Liver (tissue), 4 donors: ENCODE measurements around the gene MEDAG. TPM values are rescaled to one million over a fixed set of nuclear protein-coding genes. Genes with fewer than 3 reads are reported as not detected.

ENCODE experiments used
- polyA plus RNA-seq, 2 donors: library from polyadenylated mRNA; stranded (reverse) in 1 of 2; unstranded in 1 of 2; fragments of 200-250 nt in 1 of 2; fragments of >200 nt in 1 of 2; fragmentation: Nextera tagmentation in 1 of 2; extraction: Ambion mirVana in 1 of 2; gene quantifications; one replicate each; pipeline versions ENCODE4 v1.2.1 to v1.2.3, GENCODE V29; 2013 to 2015
- total RNA-seq, 2 donors: library from RNA; depleted of rRNA; stranded (reverse); fragments of >200 nt; gene quantifications; one replicate each; pipeline ENCODE4 v1.2.3, GENCODE V29; 2014
- donor health status: healthy.
- donor health status: healthy.
- donor health status: healthy.

The MEDAG gene
- total and polyA plus RNA-seq, 4 donors: 0.05 to 0.50 (median 0.27) TPM

Other genes with a start within 250 kb of the MEDAG start
- gene ALOX5AP, start 170.7 kb upstream of the MEDAG start, total RNA-seq: 1 to 10 TPM; 3.5 to 6.7 TPM
- 1 to 10 TPM; 3.8 to 4.3 TPM for gene ALOX5AP, start 170.7 kb upstream of the MEDAG start, polyA plus RNA-seq
- gene TEX26, start 26.4 kb downstream of the MEDAG start, total RNA-seq: not detected
- gene TEX26, start 26.4 kb downstream of the MEDAG start, polyA plus RNA-seq: under 1 TPM; 0.08 to 0.31 TPM